ENCODE results near the gene HSBP1L1. TPM values are rescaled to one million over a fixed set of nuclear protein-coding genes. Genes with fewer than 3 reads are reported as not detected.
"Not testable (repeated sequence)": the region's sequence is repeated elsewhere in the genome, so short reads cannot be mapped to it uniquely, and the experiment has no call there.

Gene HSBP1L1
- total RNA-seq, 2 experiments from 2014 or later = 42.6 to 42.7 TPM

DNA sequence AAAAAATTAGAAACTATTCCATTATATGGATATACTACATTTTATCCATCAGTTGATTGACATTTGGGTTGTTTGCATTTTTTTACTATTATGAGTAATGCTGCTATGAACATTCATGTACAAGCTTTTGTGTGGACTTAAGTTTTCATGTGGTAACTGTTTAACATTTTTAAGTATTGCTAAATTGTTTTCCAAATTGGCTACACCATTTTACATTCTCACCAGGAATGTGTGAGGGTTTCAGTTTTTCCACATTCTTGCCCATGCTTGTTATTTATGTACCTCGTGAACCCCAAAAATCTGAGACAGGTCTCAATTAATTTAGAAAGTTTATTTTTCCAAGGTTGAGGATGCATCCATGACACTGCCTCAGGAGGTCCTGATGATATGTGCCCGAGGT lies 27.1 kb downstream of the HSBP1L1 start:
- H3K27ac Mint-ChIP-seq = no peak overlapping the region
- intact Hi-C loops (cut with DNase I, micrococcal nuclease) = no loop called here
- Histone ChIP-seq H3K4me3 (ENCODE audit: low read length) (no peak overlapping the region), H3K27ac (ENCODE audit: low read depth in 1 of 2, low read length in 2 of 2) (no peak overlapping the region), H3K9me3 (ENCODE audit: control insufficient read depth in 1 of 2, insufficient read depth in 1 of 2, low read length in 2 of 2) (no peaks in the 10 kb centered on the region), H3K36me3 (ENCODE audit: insufficient read depth, low read length) (no peaks in the 10 kb centered on the region), H3K4me1 (ENCODE audit: insufficient read depth, low read length) (peaks cover 13% of the 10 kb centered on the region), H3K27me3 (ENCODE audit: control insufficient read depth in 1 of 2, insufficient read depth in 2 of 2, low read length in 2 of 2) (no peaks in the 10 kb centered on the region)
- ATAC-seq (ENCODE audit: poor library complexity) = no peak
- no peak for TF ChIP-seq CTCF (IDR thresholded peaks at IDR 0.05)
- POLR2A ChIA-PET = no interaction called here
- H3K4me3 Mint-ChIP-seq = no peak overlapping the region
- peaks cover 16% of the 10 kb centered on the region for H3K36me3 Mint-ChIP-seq (ENCODE audit: low read depth)
- no peaks in the 10 kb centered on the region for H3K27me3 Mint-ChIP-seq
- H3K4me1 Mint-ChIP-seq (ENCODE audit: low read depth) = peaks cover 14% of the 10 kb centered on the region
- CTCF ChIA-PET = no interaction called here
- no peaks in the 10 kb centered on the region for H3K9me3 Mint-ChIP-seq
- no peak for DNase-seq

DNA sequence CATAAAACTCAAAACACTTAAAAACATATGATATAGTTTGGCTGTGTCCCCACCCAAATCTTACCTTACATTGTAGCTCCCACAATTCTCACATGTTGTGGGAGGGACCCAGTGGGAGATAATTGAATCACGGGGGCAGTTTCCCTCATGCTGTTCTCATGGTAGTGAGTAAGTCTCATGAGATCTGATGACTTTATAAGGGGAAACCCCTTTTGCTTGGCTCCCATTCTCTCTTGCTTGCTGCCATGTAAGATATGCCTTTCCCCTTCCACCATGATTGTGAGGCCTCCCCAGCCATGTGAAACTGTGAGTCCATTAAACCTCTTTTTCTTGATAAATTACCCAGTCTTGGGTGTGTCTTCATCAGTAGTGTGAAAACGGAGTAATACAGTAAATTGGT lies 35.3 kb downstream of the HSBP1L1 start:
- H3K9me3 ChIP-seq (ENCODE audit: control insufficient read depth in 1 of 2, insufficient read depth in 1 of 2, low read length in 2 of 2) = peaks cover 0 to 22% of the 10 kb centered on the region in 2 experiments
- H3K27ac ChIP-seq (ENCODE audit: low read depth in 1 of 2, low read length in 2 of 2); ATAC-seq (ENCODE audit: poor library complexity); DNase-seq; H3K27me3 ChIP-seq (ENCODE audit: control insufficient read depth in 1 of 2, insufficient read depth in 2 of 2, low read length in 2 of 2); CTCF ChIA-PET; H3K4me1 ChIP-seq (ENCODE audit: insufficient read depth, low read length); H3K4me3 ChIP-seq (ENCODE audit: low read length); POLR2A ChIA-PET; H3K9me3 Mint-ChIP-seq; H3K4me3 Mint-ChIP-seq; H3K4me1 Mint-ChIP-seq (ENCODE audit: low read depth); intact Hi-C loops (cut with DNase I, micrococcal nuclease); H3K27me3 Mint-ChIP-seq; H3K36me3 Mint-ChIP-seq (ENCODE audit: low read depth); H3K27ac Mint-ChIP-seq; H3K36me3 ChIP-seq (ENCODE audit: insufficient read depth, low read length): not testable (repeated sequence)

DNA sequence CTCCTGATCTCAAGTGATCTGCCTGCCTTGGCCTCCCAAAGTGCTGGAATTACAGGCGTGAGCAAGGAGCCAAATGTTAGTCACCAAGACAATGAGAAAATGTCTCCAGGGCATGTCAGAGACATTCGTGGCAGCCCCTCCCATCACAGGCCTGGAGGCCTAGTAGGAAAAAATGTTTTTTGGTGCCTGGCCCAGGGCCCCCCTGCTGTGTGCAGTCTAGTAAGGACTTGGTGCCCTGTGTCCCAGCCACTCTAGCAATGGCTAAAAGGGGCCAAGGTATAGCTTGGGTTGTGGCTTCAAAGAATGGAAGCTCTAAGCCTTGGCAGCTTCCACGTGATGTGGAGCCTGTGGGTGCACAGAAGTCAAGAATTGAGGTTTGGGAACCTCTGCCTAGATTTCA lies 36.4 kb downstream of the HSBP1L1 start:
- Mint-ChIP-seq H3K27me3 (no peaks in the 10 kb centered on the region), H3K4me1 (ENCODE audit: low read depth) (no peaks in the 10 kb centered on the region), H3K36me3 (ENCODE audit: low read depth) (peaks cover 9% of the 10 kb centered on the region), H3K4me3 (no peak overlapping the region), H3K27ac (no peak overlapping the region), H3K9me3 (peaks cover 5% of the 10 kb centered on the region)
- no peak overlapping the region for H3K27ac ChIP-seq (ENCODE audit: low read depth in 1 of 2, low read length in 2 of 2)
- ChIA-PET CTCF (no interaction called here), POLR2A (no interaction called here)
- no peak overlapping the region for H3K4me3 ChIP-seq (ENCODE audit: low read length)
- no peak for ATAC-seq (ENCODE audit: poor library complexity)
- DNase-seq = no peak
- no peaks in the 10 kb centered on the region for H3K36me3 ChIP-seq (ENCODE audit: insufficient read depth, low read length)
- no peaks in the 10 kb centered on the region for H3K4me1 ChIP-seq (ENCODE audit: insufficient read depth, low read length)
- intact Hi-C loops (cut with DNase I, micrococcal nuclease) = no loop called here
- peaks cover 0 to 26% of the 10 kb centered on the region in 2 experiments for H3K9me3 ChIP-seq (ENCODE audit: control insufficient read depth in 1 of 2, insufficient read depth in 1 of 2, low read length in 2 of 2)
- TF ChIP-seq CTCF (IDR thresholded peaks at IDR 0.05) = no peak
- no peaks in the 10 kb centered on the region for H3K27me3 ChIP-seq (ENCODE audit: control insufficient read depth in 1 of 2, insufficient read depth in 2 of 2, low read length in 2 of 2)

DNA sequence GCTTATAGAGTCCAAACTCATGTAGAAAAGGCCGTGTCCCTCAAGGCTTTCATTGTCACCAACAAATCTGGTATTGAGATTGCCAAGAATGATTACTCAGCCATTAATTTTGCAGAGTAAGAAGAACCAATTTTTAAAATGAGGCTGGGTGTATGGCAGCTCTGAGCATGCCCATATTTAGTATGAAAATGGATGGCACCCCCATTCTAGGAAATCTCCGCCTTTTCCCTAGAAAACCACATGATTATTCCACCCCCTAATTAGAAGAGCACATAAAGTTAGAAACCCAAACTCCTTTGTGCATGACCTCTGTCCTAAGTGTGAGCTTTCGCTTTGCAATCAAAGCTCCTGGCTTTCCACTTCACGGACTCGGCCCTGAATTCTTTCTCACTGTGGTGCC lies 38.0 kb downstream of the HSBP1L1 start:
- Mint-ChIP-seq H3K27ac (no peak overlapping the region), H3K4me3 (no peak overlapping the region), H3K4me1 (ENCODE audit: low read depth) (no peaks in the 10 kb centered on the region), H3K27me3 (no peaks in the 10 kb centered on the region), H3K9me3 (peaks cover 7% of the 10 kb centered on the region), H3K36me3 (ENCODE audit: low read depth) (peaks cover 9% of the 10 kb centered on the region)
- H3K27ac ChIP-seq (ENCODE audit: low read depth in 1 of 2, low read length in 2 of 2) = no peak overlapping the region
- no peak overlapping the region for H3K4me3 ChIP-seq (ENCODE audit: low read length)
- H3K4me1 ChIP-seq (ENCODE audit: insufficient read depth, low read length) = no peaks in the 10 kb centered on the region
- H3K27me3 ChIP-seq (ENCODE audit: control insufficient read depth in 1 of 2, insufficient read depth in 2 of 2, low read length in 2 of 2) = no peaks in the 10 kb centered on the region
- no peaks in the 10 kb centered on the region for H3K36me3 ChIP-seq (ENCODE audit: insufficient read depth, low read length)
- TF ChIP-seq CTCF (IDR thresholded peaks at IDR 0.05) = no peak
- CTCF ChIA-PET = no interaction called here
- DNase-seq (no peak), ATAC-seq (ENCODE audit: poor library complexity) (no peak)
- intact Hi-C loops (cut with DNase I, micrococcal nuclease) = no loop called here
- H3K9me3 ChIP-seq (ENCODE audit: control insufficient read depth in 1 of 2, insufficient read depth in 1 of 2, low read length in 2 of 2) = peaks cover 0 to 28% of the 10 kb centered on the region in 2 experiments
- POLR2A ChIA-PET = no interaction called here
